ENCODE data around the gene MAP2K7.

DNA sequence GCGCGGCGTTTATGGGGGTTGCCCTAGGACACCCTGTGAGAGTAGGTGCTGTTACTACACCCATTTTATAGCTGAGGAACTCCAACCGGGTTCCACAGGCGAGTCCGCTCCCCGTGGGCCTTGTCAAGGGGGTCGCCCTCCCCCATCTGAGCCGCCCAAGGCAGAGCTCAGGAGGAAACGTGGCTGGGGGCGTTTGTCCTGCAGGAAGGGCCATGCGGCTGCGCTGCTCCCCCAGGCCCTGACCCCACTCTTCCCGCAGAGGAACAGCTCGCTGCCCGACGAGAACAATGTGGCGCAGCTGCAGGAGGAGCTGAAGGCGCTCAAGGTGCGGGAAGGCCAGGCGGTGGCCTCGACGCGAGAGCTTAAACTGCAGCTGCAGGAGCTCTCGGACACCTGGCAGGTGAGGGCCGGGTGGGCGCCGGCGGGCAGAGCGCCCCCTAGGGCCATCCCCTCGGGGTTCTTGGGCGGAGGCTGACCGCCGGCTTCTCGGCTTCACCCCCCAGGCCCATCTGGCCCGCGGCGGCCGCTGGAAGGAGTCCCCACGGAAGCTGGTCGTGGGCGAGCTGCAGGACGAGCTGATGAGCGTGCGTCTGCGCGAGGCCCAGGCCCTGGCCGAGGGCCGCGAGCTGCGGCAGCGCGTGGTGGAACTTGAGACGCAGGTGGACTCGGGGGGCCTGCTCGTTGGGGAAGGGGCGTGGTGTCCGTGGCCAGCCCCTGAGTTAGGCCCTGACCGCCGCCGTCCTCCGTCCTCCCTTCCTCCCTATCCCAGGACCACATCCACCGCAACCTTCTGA is 41.9 kb upstream of the MAP2K7 start:
- TF ChIP-seq, protein P1, sequence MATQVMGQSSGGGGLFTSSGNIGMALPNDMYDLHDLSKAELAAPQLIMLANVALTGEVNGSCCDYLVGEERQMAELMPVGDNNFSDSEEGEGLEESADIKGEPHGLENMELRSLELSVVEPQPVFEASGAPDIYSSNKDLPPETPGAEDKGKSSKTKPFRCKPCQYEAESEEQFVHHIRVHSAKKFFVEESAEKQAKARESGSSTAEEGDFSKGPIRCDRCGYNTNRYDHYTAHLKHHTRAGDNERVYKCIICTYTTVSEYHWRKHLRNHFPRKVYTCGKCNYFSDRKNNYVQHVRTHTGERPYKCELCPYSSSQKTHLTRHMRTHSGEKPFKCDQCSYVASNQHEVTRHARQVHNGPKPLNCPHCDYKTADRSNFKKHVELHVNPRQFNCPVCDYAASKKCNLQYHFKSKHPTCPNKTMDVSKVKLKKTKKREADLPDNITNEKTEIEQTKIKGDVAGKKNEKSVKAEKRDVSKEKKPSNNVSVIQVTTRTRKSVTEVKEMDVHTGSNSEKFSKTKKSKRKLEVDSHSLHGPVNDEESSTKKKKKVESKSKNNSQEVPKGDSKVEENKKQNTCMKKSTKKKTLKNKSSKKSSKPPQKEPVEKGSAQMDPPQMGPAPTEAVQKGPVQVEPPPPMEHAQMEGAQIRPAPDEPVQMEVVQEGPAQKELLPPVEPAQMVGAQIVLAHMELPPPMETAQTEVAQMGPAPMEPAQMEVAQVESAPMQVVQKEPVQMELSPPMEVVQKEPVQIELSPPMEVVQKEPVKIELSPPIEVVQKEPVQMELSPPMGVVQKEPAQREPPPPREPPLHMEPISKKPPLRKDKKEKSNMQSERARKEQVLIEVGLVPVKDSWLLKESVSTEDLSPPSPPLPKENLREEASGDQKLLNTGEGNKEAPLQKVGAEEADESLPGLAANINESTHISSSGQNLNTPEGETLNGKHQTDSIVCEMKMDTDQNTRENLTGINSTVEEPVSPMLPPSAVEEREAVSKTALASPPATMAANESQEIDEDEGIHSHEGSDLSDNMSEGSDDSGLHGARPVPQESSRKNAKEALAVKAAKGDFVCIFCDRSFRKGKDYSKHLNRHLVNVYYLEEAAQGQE (IDR thresholded peaks at IDR 0.05; ENCODE audit: low read depth) = no peak
- TF ChIP-seq, protein P2, sequence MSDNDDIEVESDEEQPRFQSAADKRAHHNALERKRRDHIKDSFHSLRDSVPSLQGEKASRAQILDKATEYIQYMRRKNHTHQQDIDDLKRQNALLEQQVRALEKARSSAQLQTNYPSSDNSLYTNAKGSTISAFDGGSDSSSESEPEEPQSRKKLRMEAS (IDR thresholded peaks at IDR 0.05) = no peak
- TF ChIP-seq EP300 (IDR thresholded peaks at IDR 0.05; ENCODE audit: borderline replicate concordance) (no peak), CEBPB (IDR thresholded peaks at IDR 0.05) (no peak), CREB1 (IDR thresholded peaks at IDR 0.05; ENCODE audit: low read depth) (no peak), RAD21 (IDR thresholded peaks at IDR 0.05; ENCODE audit: low read depth) (no peak), NFIC (IDR thresholded peaks at IDR 0.05) (no peak), TAF1 (IDR thresholded peaks at IDR 0.05; ENCODE audit: low read depth) (no peak), YY1 (IDR thresholded peaks at IDR 0.05; ENCODE audit: low read depth) (no peak), TCF12 (IDR thresholded peaks at IDR 0.05; ENCODE audit: low read depth) (no peak), ZBTB7A (IDR thresholded peaks at IDR 0.05; ENCODE audit: low read depth) (no peak), TEAD4 (IDR thresholded peaks at IDR 0.05) (no peak), EGR1 (IDR thresholded peaks at IDR 0.05) (no peak)
- TF ChIP-seq, protein P3, sequence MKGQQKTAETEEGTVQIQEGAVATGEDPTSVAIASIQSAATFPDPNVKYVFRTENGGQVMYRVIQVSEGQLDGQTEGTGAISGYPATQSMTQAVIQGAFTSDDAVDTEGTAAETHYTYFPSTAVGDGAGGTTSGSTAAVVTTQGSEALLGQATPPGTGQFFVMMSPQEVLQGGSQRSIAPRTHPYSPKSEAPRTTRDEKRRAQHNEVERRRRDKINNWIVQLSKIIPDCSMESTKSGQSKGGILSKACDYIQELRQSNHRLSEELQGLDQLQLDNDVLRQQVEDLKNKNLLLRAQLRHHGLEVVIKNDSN (IDR thresholded peaks at IDR 0.05) = no peak

Measured in Ishikawa (cell line).